IMR-90 (cell line): ENCODE data around the gene CCDC54. TPM values are rescaled to one million over a fixed set of nuclear protein-coding genes. Genes with fewer than 3 reads are reported as not detected.

Source experiments
- ATAC-seq: fragments of 200-7000 bp; cut with Tn5 transposase; 2 replicates; pipeline ENCODE4 v1.9.1; 2020; ENCODE audit warnings: low read depth, mild to moderate bottlenecking, moderate library complexity
- BruUV-seq: library from RNA; stranded (reverse); fragments of 400-500 nt; replicated peaks from 2 replicates; lab custom pipeline; 2021; lab: Mats Ljungman, UMichigan
- CTCF ChIA-PET: fragments of 300-600 bp; formaldehyde crosslinking; extraction: SDS; loops from one replicate; lab custom pipeline; 2021; ENCODE audit warnings: antibody characterized with exemption; lab: Yijun Ruan, JAX
- POLR2A ChIA-PET: fragments of 300-600 bp; sonication (Branson Sonifier 250); formaldehyde crosslinking; loops from one replicate; lab custom pipeline; 2022; ENCODE audit warnings: antibody characterized with exemption; ENCODE audit not compliant: unreplicated experiment; lab: Charles Lee
- DNase-seq: peaks from one replicate; pipeline ENCODE4 v3.0.0; 2013
- H2AFZ ChIP-seq: replicated peaks from 2 replicates; pipeline ENCODE3; 2013; ENCODE audit warnings: low read length, mild to moderate bottlenecking; ENCODE audit not compliant: poor library complexity
- H2AK5ac ChIP-seq: 2 replicates; pipeline ENCODE4 v1.6.1; 2013; ENCODE audit warnings: low read depth, low read length, inconsistent platforms
- H2AK9ac ChIP-seq: replicated peaks from 2 replicates; pipeline ENCODE3; 2013; ENCODE audit warnings: mild to moderate bottlenecking, low read depth, low read length, moderate library complexity; ENCODE audit not compliant: poor library complexity
- H2BK120ac ChIP-seq: 2 replicates; pipeline ENCODE4 v1.6.1; 2013; ENCODE audit warnings: low read depth, low read length, inconsistent platforms
- H2BK15ac ChIP-seq: 3 replicates; pipeline ENCODE4 v1.6.1; 2013; ENCODE audit warnings: low read depth, low read length, inconsistent platforms
- H2BK20ac ChIP-seq: 2 replicates; pipeline ENCODE4 v1.6.1; 2013; ENCODE audit warnings: low read depth, mild to moderate bottlenecking, inconsistent platforms, low read length, moderate library complexity
- H2BK5ac ChIP-seq: 2 replicates; pipeline ENCODE4 v1.6.1; 2013; ENCODE audit warnings: mild to moderate bottlenecking, low read depth, low read length, inconsistent platforms; ENCODE audit not compliant: poor library complexity, severe bottlenecking
- H3K14ac ChIP-seq: replicated peaks from 2 replicates; pipeline ENCODE4 v1.6.1; 2013; ENCODE audit warnings: low read depth, low read length, inconsistent platforms
- H3K18ac ChIP-seq: 2 replicates; pipeline ENCODE4 v1.6.1; 2013; ENCODE audit warnings: low read depth, low read length, control low read depth
- H3K23ac ChIP-seq: 2 replicates; pipeline ENCODE4 v1.6.1; 2013; ENCODE audit warnings: low read depth, low read length, inconsistent platforms
- H3K27ac ChIP-seq: 2 replicates; pipeline ENCODE4 v1.5.1; 2013; ENCODE audit warnings: mild to moderate bottlenecking, control low read depth, low read length; ENCODE audit not compliant: insufficient read depth
- H3K27me3 ChIP-seq: 2 replicates; pipeline ENCODE4 v1.6.1; 2013; ENCODE audit warnings: low read length; ENCODE audit not compliant: control insufficient read depth, insufficient read depth
- H3K36me3 ChIP-seq: 2 replicates; pipeline ENCODE4 v1.6.1; 2013; ENCODE audit warnings: low read length, mixed read lengths; ENCODE audit not compliant: control insufficient read depth, insufficient read depth
- H3K4ac ChIP-seq: 2 replicates; pipeline ENCODE4 v1.6.1; 2013; ENCODE audit warnings: low read depth, low read length, inconsistent platforms
- H3K4me1 ChIP-seq: 2 replicates; pipeline ENCODE4 v1.6.1; 2013; ENCODE audit warnings: low read length, mixed read lengths; ENCODE audit not compliant: control insufficient read depth, insufficient read depth
- H3K4me2 ChIP-seq: 2 replicates; pipeline ENCODE4 v1.6.1; 2013; ENCODE audit warnings: low read depth, mild to moderate bottlenecking, control low read depth, low read length, moderate library complexity
- H3K4me3 ChIP-seq: 2 replicates; pipeline ENCODE4 v1.5.1; 2013; ENCODE audit warnings: low read depth, mild to moderate bottlenecking, control low read depth, low read length, moderate library complexity; ENCODE audit not compliant: insufficient read depth
- H3K56ac ChIP-seq: 2 replicates; pipeline ENCODE4 v1.6.1; 2013; ENCODE audit warnings: low read length, inconsistent platforms; ENCODE audit not compliant: insufficient read depth; ENCODE audit errors: extremely low read depth
- H3K79me1 ChIP-seq, 2 experiments: 2 replicates each; pipeline ENCODE4 v1.6.1; 2013; ENCODE audit warnings: low read length in 2 of 2, inconsistent platforms in 1 of 2, low read depth in 1 of 2
- H3K9ac ChIP-seq: 2 replicates; pipeline ENCODE4 v1.6.1; 2013; ENCODE audit warnings: low read depth, low read length, control low read depth
- H3K9me1 ChIP-seq: 2 replicates; pipeline ENCODE4 v1.6.1; 2013; ENCODE audit warnings: low read length, inconsistent platforms; ENCODE audit not compliant: insufficient read depth
- H3K9me3 ChIP-seq: 2 replicates; pipeline ENCODE4 v1.6.1; 2013; ENCODE audit warnings: low read length; ENCODE audit not compliant: control insufficient read depth, insufficient read depth
- H4K20me1 ChIP-seq: 2 replicates; pipeline ENCODE4 v1.6.1; 2013; ENCODE audit warnings: low read length, inconsistent platforms; ENCODE audit not compliant: insufficient read depth
- H4K5ac ChIP-seq: 2 replicates; pipeline ENCODE4 v1.6.1; 2013; ENCODE audit warnings: mild to moderate bottlenecking, low read depth, low read length, control low read depth
- H4K8ac ChIP-seq, 2 experiments: 2 replicates each; pipeline ENCODE4 v1.6.1; 2013; ENCODE audit warnings: low read depth in 2 of 2, low read length in 2 of 2, control low read depth in 1 of 2, inconsistent platforms in 1 of 2
- H4K91ac ChIP-seq: 2 replicates; pipeline ENCODE4 v1.6.1; 2013; ENCODE audit warnings: low read depth, low read length, inconsistent platforms; ENCODE audit not compliant: insufficient read depth
- CHD1 ChIP-seq: IDR thresholded peaks from 2 replicates; pipeline ENCODE4 v1.6.1; 2012; ENCODE audit warnings: low read depth, low read length, improper control_type of control experiment
- MAZ ChIP-seq: IDR thresholded peaks from 2 replicates; pipeline ENCODE4 v1.6.1; 2012; ENCODE audit warnings: low read depth, mild to moderate bottlenecking, low read length, improper control_type of control experiment, moderate library complexity, borderline replicate concordance
- POLR2A ChIP-seq: IDR thresholded peaks from 2 replicates; pipeline ENCODE4 v1.6.1; 2012; ENCODE audit warnings: mild to moderate bottlenecking, low read depth, low read length
- whole genome bisulfite sequencing, 2 experiments: methylation state at CpG; one replicate each; pipeline versions ENCODE4 v1.1.5 to v1.1.7; 2013; ENCODE audit warnings: missing lambda C conversion rate in 2 of 2; ENCODE audit not compliant: insufficient read length in 1 of 2; ENCODE audit errors: extremely low coverage in 2 of 2; 5-methylcytosine and 5-hydroxymethylcytosine counted together
- dilution Hi-C: fragments of 300-500 bp; cut with HindIII; formaldehyde crosslinking; loops from one replicate; pipeline ENCODE4 v1.14.3; 2018; ENCODE audit warnings: low sequenced_read_pairs; ENCODE audit not compliant: unreplicated experiment
- in situ Hi-C: fragments of 300-500 bp; cut with MboI; formaldehyde crosslinking; loops from 3 replicates; pipeline ENCODE4 v1.14.3; 2019; ENCODE audit warnings: low sequenced_read_pairs, inconsistent platforms, mixed read lengths
- intact Hi-C: fragments of 100-400 bp; cut with micrococcal nuclease; formaldehyde crosslinking; loops from 2 replicates; pipeline ENCODE4 v1.10.0; 2022
- polyA plus RNA-seq, 3 experiments: library from polyadenylated mRNA; depleted of rRNA; stranded (reverse); fragments of >200 nt; gene quantifications; 2 replicates each; pipeline ENCODE4 v1.2.3, GENCODE V29; 2012; ENCODE audit warnings: low replicate concordance in 1 of 3
- total RNA-seq: library from RNA; depleted of rRNA; stranded (reverse); fragments of >200 nt; gene quantifications from 2 replicates; pipeline ENCODE4 v1.2.3, GENCODE V29; 2012

Gene CCDC54
- total and polyA plus RNA-seq, 2 of the 4 experiments (the other 2 are of a cell fraction) = not detected

- no peak for TF ChIP-seq MAZ
- TF ChIP-seq POLR2A = no peak
- TF ChIP-seq CHD1 = no peak
- DNase-seq = peak; percentile 49
- intact Hi-C loops = no loop called here
- Histone ChIP-seq H2AK9ac (no peak overlapping the region), H3K9me1 (no peaks in the 10 kb centered on the region), H3K56ac (no peak overlapping the region), H3K9me3 (peaks cover 9% of the 10 kb centered on the region), H2AFZ (no peak overlapping the region), H3K4ac (no peak overlapping the region), H3K4me2 (no peak overlapping the region), H3K79me1 (no peaks in the 10 kb centered on the region), H3K36me3 (no peaks in the 10 kb centered on the region), H2BK120ac (no peak overlapping the region), H2BK15ac (no peak overlapping the region), H3K27me3 (no peaks in the 10 kb centered on the region), H4K20me1 (no peaks in the 10 kb centered on the region), H3K4me3 (no peak overlapping the region), H3K9ac (no peak overlapping the region), H3K18ac (no peak overlapping the region), H3K4me1 (0 out of 2 replicates have a peak, but pooled peaks cover 1% of the 10 kb centered on the region), H2BK20ac (no peak overlapping the region), H2BK5ac (no peak overlapping the region), H2AK5ac (no peak overlapping the region), H3K14ac (no peak overlapping the region), H3K27ac (no peak overlapping the region), H3K23ac (no peak overlapping the region), H4K8ac (no peak overlapping the region), H4K91ac (no peak overlapping the region), H4K5ac (no peak overlapping the region)
- ATAC-seq = no peak
- WGBS, 2 experiments = no CpG with 5 or more reads among the region's 3 CpGs
- ChIA-PET CTCF (interaction anchor here (1.5 to 1.8 kb wide), 2 partner anchors 9 to 141 kb away, joined by 5 to 14 read pairs; no protein-coding TSS in a partner anchor), POLR2A (no interaction called here)
- no TSS peak for BruUV-seq
- in situ Hi-C loops = no loop called here
- dilution Hi-C loops = no loop called here
Observed at GRCh38 chr3:107412376-107412775, 35.1 kb downstream of the CCDC54 start.
